Activated B cell treated with CpG ODN at 0.5 μM for 24 hours (primary cell): ENCODE measurements around the gene RASL11B. TPM values are rescaled to one million over a fixed set of nuclear protein-coding genes. Genes with fewer than 3 reads are reported as not detected.

Experiments
- ATAC-seq: fragments of 200-7000 bp; cut with Tn5 transposase; one replicate; pipeline ENCODE4 v1.10.0; 2021; ENCODE audit warnings: low read depth, mild to moderate bottlenecking, moderate library complexity
- CTCF ChIA-PET: fragments of 350-600 bp; sonication (Branson Sonifier 250); formaldehyde crosslinking; loops from one replicate; lab custom pipeline; 2021; ENCODE audit warnings: antibody characterized with exemption; lab: Charles Lee
- POLR2A ChIA-PET: fragments of 350-600 bp; sonication (Branson Sonifier 250); formaldehyde crosslinking; loops from one replicate; lab custom pipeline; 2021; ENCODE audit warnings: antibody characterized with exemption; lab: Charles Lee
- DNase-seq: peaks from one replicate; pipeline ENCODE4 v3.0.0; 2022
- H3K27ac Mint-ChIP-seq: one replicate; pipeline ENCODE4 v1.8.0; 2020; ENCODE audit warnings: mixed read lengths
- H3K27me3 Mint-ChIP-seq: one replicate; pipeline ENCODE4 v1.8.0; 2021; ENCODE audit warnings: mixed read lengths
- H3K36me3 Mint-ChIP-seq: one replicate; pipeline ENCODE4 v1.8.0; 2021; ENCODE audit warnings: low read depth, mixed read lengths
- H3K4me1 Mint-ChIP-seq: one replicate; pipeline ENCODE4 v1.8.0; 2021; ENCODE audit warnings: mixed read lengths
- H3K4me3 Mint-ChIP-seq: one replicate; pipeline ENCODE4 v1.8.0; 2020; ENCODE audit warnings: mild to moderate bottlenecking, mixed read lengths
- H3K9me3 Mint-ChIP-seq: one replicate; pipeline ENCODE4 v1.8.0; 2020; ENCODE audit warnings: mixed read lengths
- CTCF ChIP-seq: fragments of 200-600 bp; IDR thresholded peaks from one replicate; pipeline ENCODE4 v1.8.0; 2022; ENCODE audit warnings: antibody characterized with exemption, mild to moderate bottlenecking
- intact Hi-C: fragments of 100-400 bp; cut with micrococcal nuclease; formaldehyde crosslinking; loops from one replicate; pipeline ENCODE4 v1.15.1; 2024
- total RNA-seq: library from RNA; stranded (reverse); gene quantifications from 2 replicates; pipeline ENCODE4 v1.2.3, GENCODE V29; 2022

RASL11B gene
- total RNA-seq, 1 donor from 2014 or later, result not detected

GRCh38 chr4:52844596-52844995 is 17.5 kb upstream of the RASL11B start:
- ChIA-PET CTCF (interaction anchor here (1.4 kb wide), 1 partner anchor 299 kb away, joined by 3 read pairs; no protein-coding TSS in a partner anchor), POLR2A (no interaction called here)
- Mint-ChIP-seq H3K9me3 (no peaks in the 10 kb centered on the region), H3K36me3 (no peaks in the 10 kb centered on the region), H3K4me3 (no peak overlapping the region), H3K4me1 (peaks cover 21% of the 10 kb centered on the region), H3K27me3 (no peaks in the 10 kb centered on the region), H3K27ac (peak overlapping the region; percentile 9)
- ATAC-seq (no peak), DNase-seq (no peak)
- TF ChIP-seq CTCF, result no peak
- intact Hi-C loops, result no loop called here

GRCh38 chr4:52846502-52846901 is 15.6 kb upstream of the RASL11B start:
- H3K27ac Mint-ChIP-seq, result no peak overlapping the region
- no peak overlapping the region for H3K4me3 Mint-ChIP-seq
- intact Hi-C loops, result no loop called here
- H3K36me3 Mint-ChIP-seq, result no peaks in the 10 kb centered on the region
- POLR2A ChIA-PET, result no interaction called here
- CTCF ChIA-PET, result no interaction called here
- H3K9me3 Mint-ChIP-seq, result no peaks in the 10 kb centered on the region
- ATAC-seq (no peak), DNase-seq (no peak)
- no peaks in the 10 kb centered on the region for H3K27me3 Mint-ChIP-seq
- TF ChIP-seq CTCF, result no peak
- peaks cover 21% of the 10 kb centered on the region for H3K4me1 Mint-ChIP-seq

GRCh38 chr4:52848254-52848653 is 13.9 kb upstream of the RASL11B start:
- peaks cover 12% of the 10 kb centered on the region for H3K4me1 Mint-ChIP-seq
- H3K27me3 Mint-ChIP-seq, result no peaks in the 10 kb centered on the region
- H3K4me3 Mint-ChIP-seq, result no peak overlapping the region
- no peak for TF ChIP-seq CTCF
- no peak overlapping the region for H3K27ac Mint-ChIP-seq
- no peaks in the 10 kb centered on the region for H3K9me3 Mint-ChIP-seq
- H3K36me3 Mint-ChIP-seq, result no peaks in the 10 kb centered on the region
- CTCF ChIA-PET, result no interaction called here
- POLR2A ChIA-PET, result no interaction called here
- ATAC-seq (no peak), DNase-seq (no peak)
- intact Hi-C loops, result no loop called here

GRCh38 chr4:52850406-52851124 is 11.6 kb upstream of the RASL11B start:
- no peak for TF ChIP-seq CTCF
- ChIA-PET POLR2A (no interaction called here), CTCF (no interaction called here)
- H3K9me3 Mint-ChIP-seq, result no peaks in the 10 kb centered on the region
- intact Hi-C loops, result no loop called here
- no peaks in the 10 kb centered on the region for H3K4me1 Mint-ChIP-seq
- ATAC-seq, result no peak
- no peaks in the 10 kb centered on the region for H3K36me3 Mint-ChIP-seq
- no peaks in the 10 kb centered on the region for H3K27me3 Mint-ChIP-seq
- no peak overlapping the region for H3K27ac Mint-ChIP-seq
- no peak overlapping the region for H3K4me3 Mint-ChIP-seq
- DNase-seq, result no peak

GRCh38 chr4:52852041-52852440 is 10.1 kb upstream of the RASL11B start:
- ATAC-seq (no peak), DNase-seq (no peak)
- H3K9me3 Mint-ChIP-seq, result no peaks in the 10 kb centered on the region
- POLR2A ChIA-PET, result interaction anchor here (0.8 kb wide), 1 partner anchor 130 kb away, joined by 3 read pairs; no protein-coding TSS in a partner anchor
- no peak for TF ChIP-seq CTCF
- no peaks in the 10 kb centered on the region for H3K4me1 Mint-ChIP-seq
- peaks cover 4% of the 10 kb centered on the region for H3K27me3 Mint-ChIP-seq
- no peak overlapping the region for H3K27ac Mint-ChIP-seq
- CTCF ChIA-PET, result no interaction called here
- no peak overlapping the region for H3K4me3 Mint-ChIP-seq
- no peaks in the 10 kb centered on the region for H3K36me3 Mint-ChIP-seq
- intact Hi-C loops, result no loop called here
